Left renal cortex interstitium (tissue), 4 donors: ENCODE data around the gene METTL21A. TPM values are rescaled to one million over a fixed set of nuclear protein-coding genes. Genes with fewer than 3 reads are reported as not detected.

Experiments used
- DNase-seq, 4 donors: peaks; one replicate each; pipeline ENCODE4 v3.0.0-alpha.2; 2013; ENCODE audit warnings: low read depth in 4 of 4, low spot score in 2 of 4, missing footprints in 1 of 4
- polyA plus RNA-seq, 4 donors: library from polyadenylated mRNA; unstranded; fragments of 120-200 nt; gene quantifications; one replicate each; pipeline ENCODE4 v1.2.1, GENCODE V29; 2013; ENCODE audit not compliant: insufficient read length in 4 of 4

METTL21A gene
- polyA plus RNA-seq, 4 donors, result 27.3 to 33.1 (median 30.5) TPM

DNA sequence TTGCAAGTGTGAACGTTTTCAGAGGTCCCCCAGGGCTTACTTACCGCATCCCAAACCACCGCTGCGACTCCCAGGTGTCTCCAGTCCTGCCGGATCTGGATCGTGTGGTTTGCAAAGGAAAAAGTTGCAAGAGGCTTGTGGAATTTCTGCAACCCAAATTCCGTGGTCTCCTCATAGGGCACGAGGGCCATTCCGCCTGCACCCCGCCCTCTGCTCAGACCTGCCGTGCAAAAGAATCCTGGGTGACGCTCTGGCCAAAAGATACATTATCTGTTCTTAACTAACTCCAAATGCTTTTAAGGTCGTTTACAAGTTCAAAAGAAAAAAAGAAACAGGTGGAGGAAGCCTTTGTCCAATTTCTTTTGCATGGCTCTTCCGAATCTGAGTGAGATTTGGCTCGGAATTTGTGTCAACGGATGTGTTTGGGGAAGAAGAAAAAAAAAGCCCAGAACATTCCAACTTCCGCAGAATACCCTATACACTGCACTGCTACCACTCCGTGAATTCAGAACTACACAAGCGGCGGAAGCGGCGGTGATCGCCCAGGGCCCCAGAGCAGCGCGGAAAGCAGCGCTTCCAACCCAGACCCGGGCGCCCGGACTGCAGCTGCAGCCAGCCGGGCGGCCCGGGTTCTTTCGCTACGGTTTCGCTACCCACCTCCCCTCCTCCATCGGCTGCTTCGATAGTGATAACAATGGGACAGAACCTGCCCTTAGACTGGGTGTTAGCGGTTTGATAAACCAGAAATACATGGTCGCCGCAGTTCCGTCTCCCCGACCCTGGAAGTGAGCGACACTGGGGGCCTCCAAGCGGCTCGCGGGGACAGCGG is 795 bp downstream of the METTL21A start:
- DNase-seq, result peak in 3 of 4 donors; percentile 37 to 54 (median 50)

DNA sequence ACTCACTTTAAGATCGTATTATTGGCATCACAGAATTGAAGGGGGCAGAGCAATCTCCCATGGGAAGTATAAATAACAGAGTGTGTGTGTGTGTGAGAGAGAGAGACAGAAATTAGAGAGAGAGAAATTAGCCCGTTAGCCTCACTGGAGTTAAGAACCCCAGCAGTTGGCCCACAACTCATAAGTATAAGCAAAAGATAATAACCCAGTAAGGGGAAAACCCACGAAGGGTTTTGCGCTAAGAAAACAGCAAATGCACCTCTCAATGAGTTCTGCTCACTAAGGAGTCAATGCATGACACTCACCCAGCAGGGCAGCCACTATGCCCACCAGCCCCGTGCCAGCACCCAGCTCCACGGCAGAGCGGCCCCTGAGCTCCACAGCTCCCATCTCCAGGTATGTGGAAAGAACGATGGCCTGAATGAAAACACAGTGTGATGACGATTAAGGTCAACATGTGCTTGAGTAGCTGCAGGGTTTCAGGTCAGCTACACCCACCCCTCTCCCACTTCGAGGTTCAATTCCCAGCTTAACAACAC is 3.6 kb downstream of the METTL21A start:
- DNase-seq, result no peak

DNA sequence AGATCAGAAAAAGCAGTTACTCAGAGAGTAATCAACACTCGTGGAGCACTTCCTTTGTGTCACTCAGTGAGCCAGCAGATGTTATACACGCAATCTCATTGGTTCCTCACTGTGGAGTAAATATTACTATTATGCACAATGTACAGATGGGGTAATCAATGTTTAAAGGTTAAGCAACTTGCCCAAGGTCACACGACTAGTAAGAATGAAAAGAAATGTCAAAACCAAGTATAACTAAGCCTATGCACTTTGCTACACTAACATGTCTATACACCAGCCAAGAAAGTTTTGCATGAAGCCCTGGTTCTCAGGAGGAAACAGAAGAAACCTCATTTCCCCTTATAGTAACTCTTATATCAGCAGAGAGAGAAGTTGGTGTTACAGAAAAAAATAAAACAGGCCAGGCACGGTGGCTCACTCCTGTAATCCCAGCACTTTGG is 5.4 kb downstream of the METTL21A start:
- DNase-seq, result no peak

DNA sequence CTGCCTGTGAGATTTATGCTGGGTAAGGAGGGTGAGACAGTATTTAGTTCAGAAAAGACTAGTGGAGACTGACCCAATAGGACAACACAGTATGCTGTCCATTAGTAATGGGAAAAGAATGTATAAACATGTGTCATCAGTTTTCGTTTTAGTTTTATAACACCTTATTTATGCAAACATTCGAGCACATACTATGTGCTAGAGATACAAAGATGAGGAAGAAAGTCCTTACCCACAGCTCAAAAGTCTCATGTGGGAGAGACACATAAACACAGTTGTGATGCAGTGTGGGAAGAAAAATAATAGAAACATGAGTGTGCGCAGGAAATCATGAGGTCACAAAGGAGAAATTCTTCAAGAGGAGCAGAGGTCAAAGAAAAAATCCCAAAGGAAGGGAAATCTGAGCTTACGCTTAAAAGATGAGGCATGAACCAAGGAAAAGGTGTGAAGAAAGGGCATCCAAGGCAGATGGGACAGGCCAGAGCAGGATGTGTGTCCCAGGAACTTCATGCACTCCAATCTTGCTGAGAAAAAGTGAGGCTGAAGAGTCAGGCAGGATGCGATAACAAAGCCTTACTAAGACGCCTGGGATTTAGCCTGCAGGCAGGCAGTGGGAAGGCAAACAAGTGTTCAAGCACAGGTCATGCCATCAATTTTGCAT is 8.1 kb downstream of the METTL21A start:
- no peak for DNase-seq

DNA sequence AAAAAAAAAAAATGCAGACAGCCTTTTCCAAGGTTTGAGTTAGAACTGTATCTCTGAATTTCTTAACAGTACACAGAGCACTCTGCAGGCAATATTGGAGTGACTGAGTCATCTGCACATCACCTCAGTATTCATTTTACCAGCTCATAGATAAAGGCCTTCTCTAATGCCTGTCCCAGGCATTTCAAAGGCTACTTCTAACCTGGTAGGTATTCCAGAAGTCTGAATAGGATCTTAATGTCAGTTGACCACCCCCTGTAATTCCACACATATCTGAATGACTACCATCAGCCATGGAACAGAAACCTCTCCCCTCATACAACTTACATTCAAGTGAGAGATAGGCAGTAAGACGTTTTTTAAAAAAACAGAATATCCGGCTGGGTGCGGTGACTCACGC is 9.0 kb downstream of the METTL21A start:
- DNase-seq, result no peak

DNA sequence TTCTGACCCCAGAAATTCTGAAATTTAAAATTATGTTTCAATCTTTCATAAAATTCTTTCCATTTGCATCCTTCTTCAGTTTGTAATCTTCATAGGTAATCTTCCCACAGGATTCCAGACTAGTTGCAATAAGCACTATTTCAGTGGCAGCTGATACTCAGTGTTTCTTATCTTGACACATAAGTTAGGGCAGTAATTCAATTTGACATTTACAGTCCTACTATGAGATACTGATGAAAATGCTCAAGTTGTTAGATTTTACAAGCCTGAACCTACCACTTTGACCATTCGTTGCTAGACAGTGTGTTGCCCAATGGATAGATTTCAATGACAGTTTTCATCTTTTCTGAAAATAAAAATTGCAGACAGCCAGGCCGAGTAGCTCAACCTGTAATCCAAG is 10.4 kb downstream of the METTL21A start:
- no peak for DNase-seq

DNA sequence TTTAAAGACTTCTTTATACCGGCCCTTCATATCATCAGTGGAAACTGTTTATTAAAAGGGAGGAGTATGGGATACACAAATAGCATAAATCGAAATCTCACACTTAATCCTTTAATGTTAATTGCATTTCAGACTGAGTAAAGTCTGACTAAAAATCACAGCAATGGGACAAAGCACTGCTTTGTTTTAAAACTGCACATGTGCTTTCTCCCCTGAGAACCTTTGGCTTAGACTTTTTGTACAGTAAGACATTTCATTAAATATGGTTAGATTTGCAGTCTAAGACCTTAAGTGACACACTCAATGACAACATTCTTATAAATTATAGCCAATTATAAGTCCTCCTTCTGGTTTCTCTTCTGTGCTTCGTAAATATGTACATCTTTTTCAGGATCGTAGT is 12.5 kb downstream of the METTL21A start:
- no peak for DNase-seq

DNA sequence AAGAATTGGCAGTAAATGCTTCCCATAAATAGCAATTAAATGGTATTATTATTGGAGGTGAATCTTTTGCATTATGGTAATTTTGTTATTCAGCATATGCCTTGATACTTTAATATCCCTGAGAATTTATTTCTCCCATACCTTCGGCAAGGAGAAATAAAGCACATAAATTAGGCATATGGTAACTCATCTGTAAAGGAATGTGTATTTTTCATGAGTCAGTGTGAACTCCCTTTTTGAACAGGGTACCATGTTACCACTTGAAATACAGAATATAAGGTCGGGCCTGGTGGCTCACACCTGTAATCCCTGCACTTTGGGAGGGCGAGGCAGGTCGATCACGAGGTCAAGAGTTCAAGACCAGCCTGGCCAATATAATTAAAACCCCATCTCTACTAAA is 18.4 kb downstream of the METTL21A start:
- no peak for DNase-seq

DNA sequence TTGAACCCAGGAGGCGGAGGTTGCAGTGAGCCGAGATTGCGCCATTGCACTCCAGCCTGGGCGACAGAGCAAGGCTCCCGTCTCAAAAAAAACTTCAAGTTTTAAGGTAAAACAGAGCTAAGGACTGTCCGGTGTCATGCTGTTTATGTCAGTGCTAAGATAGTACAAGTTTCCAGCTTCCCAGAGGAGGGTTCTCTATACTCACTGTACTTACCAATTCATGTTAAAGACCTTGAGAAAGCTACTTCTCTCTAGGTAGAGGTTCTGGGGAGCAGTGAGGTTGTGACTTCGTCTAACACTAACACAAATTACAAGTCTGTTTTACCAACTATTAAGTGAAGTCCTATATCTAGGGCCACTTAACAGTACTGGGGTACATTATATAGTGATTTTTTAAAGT is 18.8 kb downstream of the METTL21A start:
- no peak for DNase-seq

DNA sequence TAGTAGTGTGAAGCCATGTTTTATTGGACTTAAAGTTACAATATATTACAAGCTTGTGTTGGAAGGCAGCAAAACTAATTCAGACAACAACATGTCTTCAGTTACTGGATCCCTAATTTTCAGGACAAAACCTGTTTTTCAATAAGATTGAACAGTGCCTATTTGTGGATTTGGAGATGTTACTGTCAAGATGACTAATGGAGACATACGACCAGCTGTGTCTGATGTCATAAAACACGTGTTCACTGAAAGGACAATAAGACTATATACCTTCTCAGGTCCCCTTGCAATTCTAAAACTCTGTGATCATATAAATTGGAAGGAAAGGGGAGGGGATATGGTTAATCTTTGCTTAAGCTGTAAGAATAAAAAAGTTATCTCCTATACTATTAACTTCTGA is 21.7 kb downstream of the METTL21A start:
- DNase-seq, result no peak

DNA sequence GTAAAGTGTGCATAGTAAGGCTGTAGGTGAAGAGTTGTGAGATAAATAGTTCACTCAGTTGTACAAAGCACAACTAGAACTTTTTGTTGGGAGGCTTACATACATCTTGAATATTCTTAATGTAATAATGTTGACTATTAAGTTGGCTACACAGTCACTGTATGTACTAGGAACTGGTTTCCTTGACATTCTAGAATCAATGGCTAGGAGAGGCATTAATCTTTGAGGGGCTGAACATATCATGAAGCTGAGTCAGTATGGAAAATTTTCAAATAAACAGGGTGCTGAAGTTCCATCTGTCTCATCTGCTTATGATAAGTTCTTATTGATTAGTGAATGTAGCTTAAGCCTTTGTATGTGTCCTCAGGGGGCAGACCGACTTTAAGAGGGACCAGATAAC is 23.4 kb downstream of the METTL21A start:
- no peak for DNase-seq

DNA sequence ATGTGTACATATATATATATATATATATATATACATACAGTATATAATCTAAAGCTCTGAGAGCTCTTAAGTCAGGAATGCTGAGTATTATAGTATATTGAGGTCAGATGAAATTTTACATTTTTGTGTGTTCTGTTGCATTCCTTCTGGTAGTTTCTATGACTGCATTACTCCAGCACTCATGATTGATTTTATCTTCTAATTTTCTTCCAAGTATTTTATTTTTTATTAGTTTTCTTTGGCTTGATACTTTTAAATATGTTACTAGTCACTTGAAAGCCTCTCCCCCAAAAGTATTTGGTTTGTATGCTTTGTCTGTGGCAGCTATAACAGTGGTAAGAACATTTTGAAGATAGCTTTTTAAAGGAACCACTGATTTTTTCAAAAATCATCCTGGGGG is 25.0 kb downstream of the METTL21A start:
- DNase-seq, result no peak

DNA sequence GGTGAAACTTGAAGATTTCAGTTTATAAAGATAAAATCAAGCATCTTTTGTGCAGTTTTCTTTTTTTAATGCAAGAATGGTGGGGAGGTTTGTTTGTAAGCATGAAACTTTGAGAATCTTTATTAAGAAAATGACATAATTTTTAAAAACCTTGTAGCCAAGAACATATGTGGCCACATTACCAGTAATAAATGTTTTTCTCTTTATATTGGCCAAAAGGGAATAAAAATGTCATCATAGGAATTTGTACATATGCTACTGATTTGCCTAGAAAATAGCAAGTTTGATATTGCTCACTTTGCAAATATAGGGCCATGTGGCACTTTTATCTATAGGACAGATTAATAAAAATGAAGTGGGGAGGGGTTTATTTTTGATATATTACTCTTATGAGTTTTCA is 25.6 kb downstream of the METTL21A start:
- DNase-seq, result no peak

DNA sequence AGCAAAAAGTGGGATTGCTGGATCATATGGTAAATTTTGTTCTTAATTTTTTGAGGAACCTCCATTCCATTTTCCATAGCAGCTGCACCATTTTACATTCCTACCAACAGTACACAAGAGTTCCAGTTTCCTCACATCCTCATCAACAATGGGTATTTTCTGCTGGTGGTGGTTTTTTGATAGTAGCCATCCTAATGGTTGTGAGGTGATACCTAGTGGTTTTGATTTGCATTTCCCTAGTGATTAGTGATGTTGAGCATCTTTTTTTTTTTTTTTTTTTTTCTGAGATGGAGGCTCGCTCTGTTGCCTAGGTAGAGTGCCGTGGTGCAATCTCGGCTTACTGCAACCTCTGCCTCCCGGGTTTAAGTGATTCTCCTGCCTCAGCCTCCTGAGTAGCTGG is 30.5 kb downstream of the METTL21A start:
- no peak for DNase-seq

DNA sequence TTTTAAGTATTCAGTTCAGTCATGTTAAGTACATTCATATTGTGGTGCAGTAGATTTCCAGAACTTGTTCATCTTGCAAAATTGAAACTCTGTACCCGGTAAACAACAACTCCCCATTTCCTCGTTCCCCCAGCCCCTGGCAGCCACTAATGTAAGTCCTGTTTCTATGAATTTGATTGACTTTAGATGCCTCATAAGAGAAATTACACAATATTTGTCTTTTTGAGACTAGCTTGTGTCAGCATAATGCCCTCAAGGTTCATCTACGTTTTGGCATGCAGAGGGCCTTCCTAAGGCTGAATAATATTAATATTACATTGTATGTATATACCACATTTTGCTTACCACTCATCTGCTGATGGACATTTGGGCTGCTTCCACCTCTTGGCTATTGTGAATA is 30.9 kb downstream of the METTL21A start:
- no peak for DNase-seq

DNA sequence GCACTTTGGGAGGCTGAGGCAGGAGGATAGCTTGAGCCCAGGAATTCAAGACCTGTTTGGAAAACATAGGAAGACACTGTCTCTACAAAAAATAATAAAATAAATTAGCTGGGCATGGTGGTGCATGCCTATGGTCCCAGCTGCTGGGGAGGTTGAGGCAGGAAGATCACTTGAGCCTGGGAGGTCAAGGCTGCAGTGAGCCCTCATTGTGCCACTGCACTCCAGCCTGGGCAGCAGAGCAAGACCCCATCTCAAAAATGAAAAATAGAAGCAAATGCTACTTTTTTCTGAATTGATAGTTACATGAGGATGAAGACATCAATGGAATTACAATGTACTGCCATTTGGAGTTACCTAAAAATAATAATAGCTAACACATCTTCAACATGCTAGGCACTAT is 31.9 kb downstream of the METTL21A start:
- no peak for DNase-seq

DNA sequence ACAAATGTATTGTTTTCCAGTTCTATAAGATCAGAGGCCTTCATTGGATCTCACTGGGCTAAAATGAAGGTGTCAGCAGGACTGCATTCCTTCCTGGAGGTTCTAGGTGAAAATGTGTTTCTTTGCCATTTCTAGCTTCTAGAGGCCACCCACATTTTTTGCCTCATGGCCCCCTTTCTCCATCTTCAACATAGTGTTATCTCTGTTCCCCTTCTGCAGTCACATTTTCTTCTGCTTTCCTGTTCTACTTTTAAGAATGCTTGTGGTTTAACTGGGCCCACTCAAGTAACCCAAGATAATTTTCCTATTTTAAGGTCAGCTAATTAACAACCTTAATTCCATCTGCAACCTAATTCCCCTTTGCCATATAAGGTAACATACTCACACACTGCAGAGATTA is 36.1 kb downstream of the METTL21A start:
- DNase-seq, result no peak

DNA sequence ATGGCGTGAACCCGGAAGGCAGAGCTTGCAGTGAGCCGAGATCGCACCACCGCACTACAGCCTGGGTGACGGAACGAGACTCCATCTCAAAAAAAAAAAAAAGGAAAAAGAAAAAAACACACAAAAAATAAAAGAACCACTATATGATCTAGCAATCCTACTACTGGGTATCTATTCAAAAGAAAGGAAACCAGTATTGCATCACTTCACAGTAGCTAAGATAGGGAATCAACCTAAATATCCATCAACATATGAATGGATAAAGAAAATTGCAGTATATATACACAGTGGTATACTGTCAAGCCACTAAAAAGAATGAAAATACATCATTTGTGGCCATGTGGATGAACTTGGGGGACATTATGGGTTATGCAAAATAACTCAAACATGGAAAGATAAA is 37.9 kb downstream of the METTL21A start:
- no peak for DNase-seq

DNA sequence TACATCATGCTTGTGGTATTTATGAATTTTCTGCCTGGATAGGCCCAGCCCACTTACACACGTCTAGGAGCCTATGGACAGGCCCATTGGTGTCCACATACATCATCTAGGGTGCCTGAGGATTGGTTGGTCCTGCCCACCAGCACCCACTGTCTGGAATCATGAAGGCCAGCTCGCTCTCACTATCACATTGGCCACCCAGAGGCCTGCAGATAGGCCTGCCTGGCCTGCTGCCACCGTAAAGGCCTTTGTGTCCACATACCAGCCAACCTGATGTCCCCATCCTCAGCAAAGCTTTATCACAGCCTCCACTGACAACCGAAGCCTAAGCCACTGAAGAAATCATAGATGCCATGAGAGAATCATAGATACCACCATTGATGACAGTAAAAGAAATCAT is 40.2 kb downstream of the METTL21A start:
- DNase-seq, result no peak

DNA sequence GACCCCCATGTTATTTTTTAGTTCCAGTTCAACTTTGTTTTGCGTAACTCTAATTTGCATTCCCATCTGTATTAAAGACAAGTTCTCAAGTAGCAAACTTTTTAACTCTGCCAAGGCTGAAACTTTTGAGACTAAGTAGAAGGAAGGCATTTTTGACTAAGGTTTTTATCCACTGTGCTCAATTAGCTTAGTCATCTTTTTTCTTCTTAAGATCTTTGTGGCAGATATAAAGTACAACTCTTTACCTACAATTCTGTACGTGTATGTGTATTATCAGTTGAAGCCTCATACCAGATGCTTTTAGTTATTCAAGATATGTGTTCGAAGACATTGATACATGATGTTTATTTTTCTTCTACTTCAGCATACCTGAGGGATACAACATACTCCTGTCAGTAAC is 53.8 kb downstream of the METTL21A start:
- no peak for DNase-seq

DNA sequence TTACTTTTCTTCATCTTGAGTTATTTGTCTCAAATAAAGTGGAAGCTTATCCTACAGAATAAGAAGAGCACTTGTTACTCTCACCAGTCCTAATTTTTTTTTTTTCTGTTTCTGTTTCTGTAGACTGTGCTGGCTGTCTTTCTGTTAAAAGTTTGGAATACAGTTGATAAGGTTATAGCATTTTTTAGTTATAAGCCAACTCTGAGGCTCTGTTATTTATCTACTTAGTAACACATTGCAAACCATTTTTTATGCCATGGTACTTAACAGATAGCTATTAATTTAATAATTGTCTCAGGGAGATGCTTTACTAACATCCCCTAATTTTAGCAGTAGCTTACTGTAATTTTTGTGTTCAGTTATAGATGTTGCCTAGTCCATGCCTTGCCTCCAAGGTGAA is 57.5 kb downstream of the METTL21A start:
- no peak for DNase-seq
